ELR (cell line): Measurements from ENCODE around the gene HDAC4.

Experiments used
- DNase-seq: peaks from one replicate; pipeline ENCODE4 v3.0.0-alpha.2; 2015; ENCODE audit warnings: low read depth

The HDAC4 gene

DNA sequence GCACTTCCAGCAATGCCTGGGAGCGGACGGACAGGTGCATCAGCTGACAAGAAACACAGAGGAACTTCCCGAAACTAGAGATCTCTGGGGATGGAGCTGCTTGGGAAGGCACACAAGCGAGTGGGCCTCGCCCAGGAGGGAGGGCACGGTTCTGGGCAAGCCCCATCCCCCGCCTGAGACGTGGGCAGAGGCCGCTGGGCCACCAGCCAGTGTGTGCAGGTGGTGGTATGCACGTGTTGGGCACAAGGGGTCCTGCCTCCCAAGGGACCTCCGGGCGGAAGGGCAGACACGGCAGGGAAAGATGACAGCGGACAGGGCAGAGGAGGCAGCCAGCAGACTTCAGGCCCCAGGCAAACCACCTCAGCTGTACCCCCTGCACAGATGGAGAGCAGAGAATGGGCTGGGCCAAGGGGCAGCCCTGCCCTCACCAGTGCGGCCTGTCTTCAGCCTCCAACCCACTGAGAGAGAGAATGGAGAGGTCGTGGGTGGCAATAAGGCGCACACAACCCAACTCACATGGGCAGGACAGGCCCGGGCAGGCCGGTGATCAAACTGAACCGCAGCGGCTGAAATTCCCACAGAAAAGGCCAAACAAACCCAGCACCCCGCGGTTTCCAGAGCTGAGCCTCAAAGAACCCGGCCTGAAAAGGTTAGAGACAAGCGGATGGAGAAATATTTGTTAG is 51.2 kb downstream of the HDAC4 start:
- DNase-seq, result no peak

DNA sequence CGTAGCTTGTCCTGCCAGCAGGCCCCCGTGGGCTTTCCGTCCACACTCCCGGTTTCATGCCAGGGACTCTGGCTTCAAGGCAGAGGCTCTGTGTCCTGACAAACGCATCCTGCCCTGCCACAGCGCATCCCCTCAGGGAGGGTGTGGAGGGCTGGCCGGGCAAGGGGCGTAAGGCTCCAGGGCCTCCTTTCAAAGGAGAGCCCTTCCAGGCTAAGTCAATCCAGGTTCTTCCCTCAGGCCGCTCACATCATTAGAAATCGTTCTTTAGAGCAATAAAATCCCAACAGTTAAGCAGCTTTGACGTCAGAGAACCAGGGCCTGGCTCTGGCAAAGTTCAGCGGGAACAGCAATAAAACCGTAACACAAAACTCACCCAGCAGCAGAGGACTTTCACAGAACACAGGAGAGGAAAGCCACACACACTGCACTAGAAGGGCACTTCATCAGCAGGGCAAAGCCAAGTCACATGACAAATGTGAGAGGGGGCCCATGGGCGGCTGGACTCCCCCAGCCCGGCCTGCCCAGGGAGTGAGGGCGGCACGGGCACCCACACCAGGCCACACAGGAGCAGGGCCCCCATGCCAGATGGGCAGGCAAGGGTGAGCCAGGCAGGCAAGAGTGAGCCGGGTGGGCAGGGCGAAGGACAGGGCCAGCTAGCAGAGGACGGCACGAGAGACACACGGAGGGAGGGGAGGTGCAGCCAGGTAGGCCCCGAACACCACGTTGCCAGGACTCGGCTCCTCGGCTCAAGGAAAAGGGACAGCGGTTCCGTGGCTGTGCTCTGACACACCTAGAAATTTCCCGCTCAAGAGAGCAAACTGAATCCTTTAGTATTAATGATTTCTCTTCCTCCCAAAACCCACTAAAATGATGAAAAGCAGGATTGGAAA is 52.0 kb downstream of the HDAC4 start:
- DNase-seq, result no peak

DNA sequence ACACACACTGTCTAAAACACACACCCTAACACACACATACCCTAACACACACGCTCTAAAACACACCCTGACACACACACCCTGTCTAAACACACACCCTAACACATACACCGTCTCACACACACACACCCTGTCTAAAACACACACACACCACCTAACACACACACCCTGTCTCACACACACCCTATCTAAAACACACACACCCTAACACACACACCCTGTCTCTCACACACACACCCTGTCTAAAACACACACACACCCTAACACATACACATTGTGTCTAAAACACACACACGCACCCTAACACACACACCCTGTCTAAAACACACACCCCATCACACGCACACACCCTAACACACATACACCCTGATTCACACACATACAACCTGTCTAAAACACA is 54.1 kb downstream of the HDAC4 start:
- DNase-seq, result no peak

DNA sequence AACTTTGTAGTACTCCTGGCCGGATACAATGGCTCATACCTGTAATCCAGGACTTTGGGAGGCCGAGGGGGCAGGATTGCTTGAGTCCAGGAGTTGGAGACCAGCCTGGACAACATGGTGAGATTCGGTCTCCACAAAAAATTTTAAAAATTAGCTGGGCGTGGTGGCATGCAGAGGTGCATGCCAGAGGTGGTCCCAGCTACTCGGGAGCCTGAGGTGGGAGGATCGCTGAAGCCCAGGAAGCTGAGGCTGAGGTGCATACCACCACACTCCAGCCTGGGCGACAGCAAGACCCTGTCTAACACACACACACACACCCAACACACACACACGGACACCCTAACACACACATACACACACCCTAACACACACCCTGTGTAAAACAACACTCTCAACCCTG is 55.6 kb downstream of the HDAC4 start:
- no peak for DNase-seq

DNA sequence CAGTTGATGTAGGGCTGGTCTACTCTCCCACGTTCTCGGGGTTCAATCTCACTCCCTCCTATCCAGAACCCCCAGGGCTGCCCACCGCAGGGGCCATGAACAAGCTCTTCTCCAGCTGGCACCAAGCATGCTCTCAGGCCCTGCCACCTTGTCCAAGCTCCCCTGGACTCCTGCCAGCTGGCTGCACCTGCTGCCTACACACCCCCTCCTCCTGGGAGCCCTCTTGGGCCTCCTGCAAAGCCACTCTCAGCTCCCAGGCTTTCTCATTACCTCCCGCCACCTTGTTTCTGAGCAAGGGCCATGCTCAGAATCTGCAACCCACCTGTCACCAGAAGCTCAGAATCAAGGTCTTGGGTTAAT is 56.0 kb downstream of the HDAC4 start:
- no peak for DNase-seq

DNA sequence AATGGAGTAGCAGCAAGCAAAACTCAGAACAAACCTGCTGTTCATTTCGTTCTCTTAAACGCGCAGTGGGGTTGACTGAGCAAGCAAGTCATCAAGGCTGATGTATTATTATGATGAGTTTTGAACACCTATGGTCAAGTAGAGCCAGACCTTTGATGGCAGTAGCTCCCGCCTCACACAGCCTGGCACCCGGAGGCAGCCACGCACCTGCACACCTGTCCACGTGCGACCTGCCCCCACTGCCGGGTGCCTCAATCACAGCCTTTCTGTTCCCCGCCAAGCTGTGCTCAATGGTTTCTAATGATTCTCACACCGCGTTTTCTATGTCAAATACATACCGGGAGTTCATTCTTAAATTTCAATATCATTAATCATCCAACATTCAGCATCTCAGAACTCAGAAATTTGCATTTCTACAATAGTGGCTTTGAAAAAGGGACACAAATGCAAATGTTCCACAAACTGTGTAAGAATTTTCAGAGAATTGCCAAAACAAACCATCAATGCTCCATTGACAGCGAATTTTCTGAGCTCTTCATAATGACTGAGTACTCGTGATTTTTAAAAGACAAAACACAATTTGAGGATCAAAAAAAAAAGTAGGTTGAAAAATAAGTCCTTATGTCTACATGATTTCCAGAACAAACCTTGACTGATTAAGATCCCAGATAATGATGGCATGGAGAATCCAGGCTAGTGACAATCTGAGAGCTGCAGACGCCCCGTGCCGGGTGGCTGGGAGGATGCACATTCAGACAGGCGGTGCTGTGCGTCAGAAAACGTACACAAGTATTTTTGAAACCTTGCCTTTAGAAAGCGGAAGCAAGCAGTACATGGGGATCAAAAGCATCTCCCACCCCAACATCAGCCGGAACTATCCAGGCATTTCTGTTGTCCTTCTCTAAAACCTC is 56.6 kb downstream of the HDAC4 start:
- no peak for DNase-seq

DNA sequence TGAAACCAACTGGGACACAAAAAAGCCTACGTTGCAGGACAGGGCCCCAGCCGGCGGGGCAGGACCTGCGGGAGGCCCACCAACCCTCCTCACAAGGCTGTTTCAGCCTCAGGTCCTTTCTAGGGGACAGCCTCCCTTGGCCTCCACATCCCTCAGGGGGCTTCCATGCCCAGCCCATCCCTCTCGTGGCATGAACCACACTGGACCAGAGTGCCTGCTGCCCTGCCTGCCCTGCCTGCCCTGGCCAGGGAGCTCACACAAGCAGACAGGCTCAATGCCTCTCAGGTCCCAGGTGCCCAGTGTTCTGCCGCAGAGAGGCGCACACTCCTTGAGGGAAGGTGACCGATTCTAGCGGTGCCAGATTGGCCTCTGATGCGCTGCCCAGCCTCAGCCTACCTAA is 57.4 kb downstream of the HDAC4 start:
- no peak for DNase-seq

DNA sequence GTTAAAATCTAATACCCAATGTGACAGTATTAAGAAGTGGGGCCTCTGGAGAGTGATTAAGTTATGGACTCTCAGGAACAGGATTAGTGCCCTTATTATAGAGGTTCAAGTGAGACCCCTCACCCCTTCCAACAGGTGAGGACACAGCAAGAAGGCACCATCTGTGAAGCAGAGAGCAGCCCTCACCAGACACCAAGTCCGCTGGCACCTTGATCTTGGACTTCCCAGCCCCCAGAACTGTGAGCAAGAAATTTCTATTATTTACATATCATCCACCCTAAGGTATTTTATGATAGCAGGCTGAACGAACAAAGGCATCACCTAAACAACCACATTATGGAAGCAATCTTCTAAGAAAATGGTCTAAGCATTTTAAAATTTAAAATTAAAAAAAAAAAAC is 59.0 kb downstream of the HDAC4 start:
- no peak for DNase-seq

DNA sequence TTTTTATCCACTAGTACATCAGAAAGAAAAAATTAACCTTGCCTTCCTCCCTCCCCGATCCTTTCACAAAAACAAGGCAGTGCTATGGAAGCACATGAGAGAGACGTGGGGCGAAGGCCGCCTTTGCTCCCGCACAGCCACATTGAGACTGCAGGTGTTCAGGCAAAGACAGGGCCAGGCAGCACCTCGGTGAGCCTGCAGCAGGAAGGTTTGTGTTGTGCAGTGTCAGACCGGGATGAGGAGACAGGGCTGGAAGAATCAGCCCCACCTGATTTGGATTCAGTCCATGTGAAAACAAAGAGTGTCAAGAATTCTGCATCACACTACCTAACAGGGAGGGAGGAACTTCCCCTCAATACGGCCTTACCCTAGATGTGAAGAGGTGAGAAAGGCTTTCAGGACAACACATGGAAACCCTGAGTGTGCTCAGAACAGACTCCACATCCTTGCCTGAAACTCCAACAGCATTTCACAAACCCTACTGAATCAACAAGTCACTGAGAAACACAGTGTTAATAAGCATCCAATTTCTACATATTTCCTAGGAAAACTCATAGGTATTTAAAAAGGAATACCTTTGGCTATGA is 59.6 kb downstream of the HDAC4 start:
- no peak for DNase-seq

DNA sequence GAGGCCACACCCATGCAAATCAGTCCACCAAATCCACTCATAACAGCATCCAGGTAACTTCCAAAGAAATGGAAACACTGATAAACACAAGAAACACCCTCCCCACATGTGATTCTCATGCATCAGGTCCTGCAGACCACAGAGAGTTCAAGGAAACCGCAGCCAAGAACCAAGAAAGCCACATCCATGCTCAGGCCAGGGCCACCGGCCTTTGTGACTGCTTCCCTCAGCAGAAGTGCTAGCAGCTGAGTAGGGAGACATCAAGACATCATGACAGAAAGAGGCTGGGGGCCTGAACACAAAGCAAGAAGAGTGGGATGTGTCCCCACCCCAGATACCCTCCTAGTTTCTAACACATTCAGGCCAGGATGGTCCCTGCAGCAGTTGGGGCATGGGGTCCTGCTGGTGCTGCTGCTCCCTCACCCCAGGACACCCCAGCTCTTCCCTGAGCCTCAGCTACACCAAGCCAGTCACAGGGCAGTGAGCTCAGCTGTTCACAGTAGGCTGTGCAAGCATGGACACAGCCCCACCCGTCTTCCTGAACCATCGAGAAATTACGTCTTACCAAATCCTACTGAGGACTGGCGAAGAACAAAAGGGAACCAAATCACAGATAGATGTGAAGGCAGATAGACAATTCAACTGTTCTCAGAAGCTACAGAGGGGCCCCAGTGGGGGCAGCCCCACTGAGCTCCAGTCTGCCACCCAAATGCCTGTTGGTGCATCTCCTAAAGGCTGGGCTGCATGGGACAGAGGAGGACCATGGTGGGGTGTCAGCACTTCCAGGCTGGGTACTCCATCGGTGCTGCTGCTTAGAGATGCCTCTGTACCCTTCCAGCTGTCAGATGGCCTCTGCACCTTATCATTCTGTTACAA is 60.9 kb downstream of the HDAC4 start:
- no peak for DNase-seq

DNA sequence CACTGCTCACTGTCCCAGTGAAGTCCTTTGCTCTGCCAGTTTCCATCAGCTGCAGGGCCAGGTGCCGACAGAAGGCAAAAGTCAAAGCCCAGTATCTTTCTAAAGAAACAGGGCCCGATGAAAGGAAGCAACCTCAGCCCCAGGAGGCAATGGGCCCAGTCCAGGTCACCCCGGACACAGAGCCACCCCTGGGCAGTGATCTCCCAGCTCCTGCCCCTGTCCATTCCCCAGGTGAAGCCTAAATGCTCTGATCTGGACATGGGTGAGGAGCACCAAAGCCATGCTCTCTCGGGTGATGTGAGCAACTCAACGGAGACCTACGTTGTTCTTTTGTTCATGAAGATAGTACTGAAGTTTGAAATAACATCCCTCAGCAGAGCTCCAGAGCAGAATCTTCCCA is 61.6 kb downstream of the HDAC4 start:
- DNase-seq, result no peak

DNA sequence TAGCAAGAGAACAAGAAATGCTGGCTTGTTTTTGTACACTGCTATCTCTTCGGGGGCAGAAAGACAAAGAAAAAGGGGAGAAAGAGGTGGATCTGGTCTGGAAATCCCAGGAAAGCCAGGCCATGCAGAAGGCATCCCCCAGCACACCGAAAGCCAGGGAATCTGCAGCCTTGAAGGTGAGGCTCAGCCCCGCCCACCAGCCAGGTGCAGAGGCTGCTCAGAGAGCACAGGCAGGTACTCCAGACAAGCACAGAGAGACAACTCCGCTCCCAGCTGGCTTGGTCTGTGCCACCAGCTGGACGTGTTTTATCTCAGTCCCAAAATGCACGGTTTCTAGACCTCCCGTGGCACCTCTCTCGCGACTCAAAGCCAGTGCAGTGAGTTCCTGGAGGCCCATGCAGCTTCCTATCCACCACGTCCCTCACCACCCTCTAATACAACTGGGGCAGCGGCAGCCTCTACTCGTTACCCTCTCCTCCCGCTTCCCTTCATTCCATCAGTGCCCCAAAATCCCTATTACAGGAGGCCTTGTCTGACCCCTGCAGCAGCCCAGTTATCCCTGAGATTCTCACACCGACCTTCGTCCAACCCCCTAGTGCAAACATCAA is 62.8 kb downstream of the HDAC4 start:
- no peak for DNase-seq

DNA sequence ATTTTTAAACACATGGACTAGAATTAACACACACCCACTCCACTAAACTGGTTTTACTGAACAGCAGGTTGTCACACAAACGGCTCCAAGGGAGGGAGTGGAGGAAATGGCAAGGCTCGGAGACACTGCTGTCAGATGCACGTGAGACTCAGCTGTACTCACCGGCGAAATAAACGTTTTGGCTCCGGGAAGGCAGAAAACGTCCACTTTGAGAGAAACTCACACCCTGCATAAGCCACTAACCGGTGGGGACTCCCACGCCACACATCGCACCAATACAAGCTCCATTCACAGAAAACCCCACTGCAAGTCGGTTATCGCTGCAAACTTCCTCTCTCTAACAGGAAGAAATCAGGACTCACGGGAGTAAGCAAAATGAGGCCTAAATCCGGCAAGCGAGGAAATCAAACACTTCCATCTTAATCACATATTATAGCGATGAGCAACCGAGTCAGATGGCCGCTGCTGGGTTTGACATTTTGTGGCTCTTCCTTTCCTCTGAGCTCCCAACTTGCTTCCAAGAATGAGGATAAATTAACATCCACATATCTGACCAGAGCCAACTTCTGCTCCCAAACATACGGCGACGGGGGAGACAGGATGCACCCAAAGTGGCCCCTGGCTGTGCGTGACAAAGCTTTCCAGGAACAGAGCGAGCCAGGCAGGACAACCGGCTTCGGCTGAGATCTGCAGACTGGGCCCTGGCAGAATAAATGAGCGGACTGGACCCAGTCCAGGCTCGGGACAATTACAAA is 63.5 kb downstream of the HDAC4 start:
- no peak for DNase-seq

DNA sequence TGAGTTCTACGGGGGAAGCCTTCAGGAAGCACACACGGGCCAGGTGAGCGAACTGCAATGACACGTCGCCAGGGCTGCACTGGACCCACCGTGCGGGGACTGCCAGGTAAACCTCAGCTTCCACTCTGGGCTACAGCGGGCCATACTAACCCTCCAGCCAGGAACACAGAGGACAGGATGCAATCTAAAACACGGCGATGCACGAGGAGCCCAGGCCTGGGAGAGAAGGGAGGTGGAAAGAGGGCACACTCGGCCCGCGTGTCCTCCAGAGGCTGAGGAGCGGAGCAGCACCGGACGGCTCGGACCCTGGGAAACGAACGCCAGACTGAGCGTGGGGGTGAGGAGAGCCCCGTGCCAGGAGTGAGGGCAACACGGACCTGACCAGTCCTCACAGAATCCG is 69.3 kb downstream of the HDAC4 start:
- DNase-seq, result no peak

DNA sequence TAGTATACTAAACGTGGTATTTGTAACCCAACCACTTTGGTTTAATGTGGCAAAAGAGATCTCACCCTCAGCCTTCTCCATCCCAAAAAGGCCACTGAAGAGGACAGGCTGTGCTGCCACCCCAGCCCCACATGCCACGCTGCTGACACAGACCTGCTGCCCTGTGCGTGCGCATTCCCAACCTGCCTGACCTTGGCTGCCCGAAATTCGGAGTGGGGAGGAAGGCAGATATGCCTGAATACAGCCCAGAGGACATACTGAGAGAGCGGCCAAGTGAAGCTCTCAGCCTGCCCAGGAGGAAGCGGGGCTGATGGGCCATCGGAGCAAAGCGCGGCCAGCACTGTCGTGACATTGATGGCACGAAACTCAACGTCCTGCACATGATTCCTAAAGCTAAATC is 70.0 kb downstream of the HDAC4 start:
- DNase-seq, result no peak

DNA sequence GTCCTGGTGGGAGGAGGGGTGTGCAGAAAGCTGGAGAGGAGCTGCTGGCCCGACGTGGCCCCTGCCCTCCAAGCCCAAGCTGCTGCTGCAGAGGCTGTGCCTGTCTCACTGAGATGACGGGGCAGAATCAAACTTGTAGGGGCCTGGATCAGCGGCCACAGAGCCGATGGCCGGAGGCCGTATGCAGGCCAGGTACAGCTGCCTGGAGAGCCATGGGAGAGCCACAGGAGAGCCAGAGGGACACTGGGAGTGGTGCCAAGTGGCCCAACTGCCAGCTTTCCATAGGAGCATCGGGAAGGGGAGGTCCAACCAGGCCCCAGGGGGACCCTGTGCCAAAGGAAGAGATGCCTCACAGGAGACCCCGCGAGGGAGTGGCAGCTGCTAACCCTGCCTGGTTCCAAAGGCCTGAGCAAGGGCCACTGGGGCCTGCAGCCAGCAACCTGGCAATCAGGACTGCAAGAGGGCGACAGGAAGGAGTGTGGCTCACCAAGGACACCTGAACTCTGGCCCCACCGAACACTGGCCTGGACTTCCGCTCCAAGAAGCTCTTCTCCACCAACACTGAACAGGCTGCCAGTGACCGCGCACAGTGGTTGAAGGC is 70.7 kb downstream of the HDAC4 start:
- no peak for DNase-seq

DNA sequence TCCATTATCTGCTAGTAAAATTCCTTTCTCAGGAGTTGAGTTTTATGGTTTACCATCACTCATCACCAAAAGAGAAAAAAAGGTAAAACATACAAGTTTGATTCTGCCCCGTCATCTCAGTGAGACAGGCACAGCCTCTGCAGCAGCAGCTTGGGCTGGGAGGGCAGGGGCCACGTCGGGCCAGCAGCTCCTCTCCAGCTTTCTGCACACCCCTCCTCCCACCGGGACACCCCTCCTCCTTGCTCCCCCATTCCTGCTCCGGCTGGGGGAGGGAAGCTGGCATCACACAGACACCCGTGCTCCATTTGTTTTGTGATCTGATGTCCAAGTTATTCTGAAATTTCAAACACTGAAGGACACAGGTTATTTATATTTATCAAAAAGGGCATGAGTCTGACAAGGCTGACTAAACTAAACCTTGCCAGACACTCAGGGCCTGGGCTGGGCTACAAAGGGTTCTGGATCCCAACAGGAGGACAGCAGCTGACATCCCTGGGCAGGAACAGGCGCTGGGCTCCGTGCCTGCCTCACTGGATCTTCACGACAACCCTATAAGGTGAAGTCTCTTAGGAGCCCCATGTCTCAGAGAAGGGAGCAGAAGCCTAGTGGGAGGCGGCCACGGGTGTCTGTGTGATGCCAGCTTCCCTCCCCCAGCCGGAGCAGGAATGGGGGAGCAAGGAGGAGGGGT is 71.4 kb downstream of the HDAC4 start:
- no peak for DNase-seq

DNA sequence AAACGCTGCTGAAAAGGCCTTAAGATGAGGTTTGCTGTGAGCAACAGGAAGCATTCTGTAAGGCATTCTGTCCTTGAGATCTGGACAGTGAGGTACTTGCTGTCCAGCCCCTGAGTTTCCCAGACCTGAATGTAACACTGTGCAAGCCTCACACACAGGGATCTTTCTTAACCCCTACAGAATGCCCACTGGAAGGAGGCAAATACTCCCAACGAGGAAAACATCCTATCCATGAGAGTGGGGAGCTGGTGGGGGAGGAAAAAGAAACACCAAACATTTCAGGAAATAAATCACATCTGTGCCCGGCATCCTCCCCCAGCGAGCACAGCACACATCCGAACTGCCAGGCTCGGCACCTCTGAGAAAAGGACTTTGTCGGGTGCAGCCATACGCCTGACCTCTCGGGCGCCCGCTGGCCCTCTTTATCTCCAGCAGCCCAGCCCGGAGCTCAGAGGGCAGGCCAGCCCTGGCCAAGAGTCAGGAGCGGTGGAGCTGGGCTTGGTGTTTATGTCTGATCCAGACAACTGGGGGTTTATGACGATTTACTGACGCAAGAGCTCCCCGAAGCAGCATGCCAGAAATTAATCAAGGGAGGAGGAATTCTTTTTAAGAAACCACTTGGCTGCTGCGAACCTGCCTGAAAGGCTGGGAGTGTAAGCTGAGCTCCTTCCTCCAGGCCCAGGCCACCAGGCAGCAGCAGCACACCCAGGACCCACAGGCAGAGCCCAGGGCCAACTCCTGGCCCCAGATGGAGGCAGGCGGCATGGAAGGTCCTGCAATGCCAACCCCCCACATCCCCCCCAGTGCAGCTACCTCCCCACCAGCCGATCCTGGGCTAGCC is 72.2 kb downstream of the HDAC4 start:
- DNase-seq, result no peak
